ENCODE results near the gene RFT1. TPM values are rescaled to one million over a fixed set of nuclear protein-coding genes. Genes with fewer than 3 reads are reported as not detected.

The RFT1 gene
- polyA plus RNA-seq, 1 donor (not counting 4 experiments of a cell fraction or from before 2014, with no cell fraction given) = 34.4 TPM

DNA sequence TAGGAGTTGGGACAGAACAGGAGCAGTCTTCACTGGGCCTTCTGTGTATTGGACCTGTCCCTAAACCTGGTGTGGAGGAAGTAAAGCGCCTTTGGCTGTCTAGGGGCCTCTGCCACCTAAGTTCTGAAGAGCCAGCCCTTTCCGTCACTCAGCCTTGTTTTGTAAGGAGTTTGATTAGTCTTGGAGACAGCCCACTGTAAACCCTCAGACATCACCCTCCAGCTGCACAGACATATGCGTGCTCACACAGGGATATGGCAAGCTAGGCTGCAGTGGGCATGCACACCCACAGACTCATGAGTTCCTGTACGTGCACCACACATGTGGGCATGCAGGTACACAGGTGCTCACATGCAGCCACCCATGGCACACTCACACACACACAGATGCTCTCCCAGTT is 36.0 kb upstream of the RFT1 start:
- Histone ChIP-seq H2AFZ (ENCODE audit: control insufficient read depth, low read length) (no peak overlapping the region), H3K4me1 (ENCODE audit: control insufficient read depth, extremely low read depth, insufficient read depth, low read length) (peaks cover 19% of the 10 kb centered on the region), H3K79me2 (ENCODE audit: control insufficient read depth, insufficient read depth, low read length) (peaks cover 35% of the 10 kb centered on the region), H3K9me3 (ENCODE audit: control insufficient read depth, low read depth, low read length) (no peaks in the 10 kb centered on the region), H3K36me3 (ENCODE audit: control insufficient read depth in 2 of 2, extremely low read depth in 1 of 2, insufficient read depth in 2 of 2, low read length in 2 of 2) (no peaks in the 10 kb centered on the region), H3K9me1 (ENCODE audit: control insufficient read depth, extremely low read depth, insufficient read depth, low read length) (peaks cover 2% of the 10 kb centered on the region), H3K9ac (ENCODE audit: control insufficient read depth, extremely low read depth, insufficient read depth, low read length) (no peak overlapping the region), H4K20me1 (ENCODE audit: control insufficient read depth, extremely low read depth, insufficient read depth, low read length) (peaks cover 6% of the 10 kb centered on the region), H3K27ac (ENCODE audit: control insufficient read depth, insufficient read depth, low read length) (no peak overlapping the region), H3K4me3 (ENCODE audit: control insufficient read depth in 2 of 3, extremely low read depth in 1 of 3, insufficient read depth in 2 of 3, low read depth in 1 of 3, low read length in 3 of 3) (no peak overlapping the region), H3K27me3 (ENCODE audit: control insufficient read depth, extremely low read depth, insufficient read depth, low read length) (no peaks in the 10 kb centered on the region), H3K4me2 (ENCODE audit: control insufficient read depth, extremely low read depth, insufficient read depth, low read depth, low read length) (no peak overlapping the region)
- FAIRE-seq (no peak), DNase-seq (ENCODE audit: low read depth, low spot score) (no peak)
- TF ChIP-seq EZH2 (IDR thresholded peaks at IDR 0.05; ENCODE audit: low read length) = no peak
- TF ChIP-seq, protein P1, sequence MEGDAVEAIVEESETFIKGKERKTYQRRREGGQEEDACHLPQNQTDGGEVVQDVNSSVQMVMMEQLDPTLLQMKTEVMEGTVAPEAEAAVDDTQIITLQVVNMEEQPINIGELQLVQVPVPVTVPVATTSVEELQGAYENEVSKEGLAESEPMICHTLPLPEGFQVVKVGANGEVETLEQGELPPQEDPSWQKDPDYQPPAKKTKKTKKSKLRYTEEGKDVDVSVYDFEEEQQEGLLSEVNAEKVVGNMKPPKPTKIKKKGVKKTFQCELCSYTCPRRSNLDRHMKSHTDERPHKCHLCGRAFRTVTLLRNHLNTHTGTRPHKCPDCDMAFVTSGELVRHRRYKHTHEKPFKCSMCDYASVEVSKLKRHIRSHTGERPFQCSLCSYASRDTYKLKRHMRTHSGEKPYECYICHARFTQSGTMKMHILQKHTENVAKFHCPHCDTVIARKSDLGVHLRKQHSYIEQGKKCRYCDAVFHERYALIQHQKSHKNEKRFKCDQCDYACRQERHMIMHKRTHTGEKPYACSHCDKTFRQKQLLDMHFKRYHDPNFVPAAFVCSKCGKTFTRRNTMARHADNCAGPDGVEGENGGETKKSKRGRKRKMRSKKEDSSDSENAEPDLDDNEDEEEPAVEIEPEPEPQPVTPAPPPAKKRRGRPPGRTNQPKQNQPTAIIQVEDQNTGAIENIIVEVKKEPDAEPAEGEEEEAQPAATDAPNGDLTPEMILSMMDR (optimal IDR thresholded peaks at IDR 0.05 in 1 of 3, IDR thresholded peaks at IDR 0.05 in 1 of 3, conservative IDR thresholded peaks at IDR 0.05 in 1 of 3; ENCODE audit: extremely low read depth in 1 of 3, insufficient read depth in 2 of 3, low read length in 3 of 3) = no peak
- dilution Hi-C loops (cut with MboI; ENCODE audit: extremely low pct_ligation_motif_present, low sequenced_read_pairs) = no loop called here

DNA sequence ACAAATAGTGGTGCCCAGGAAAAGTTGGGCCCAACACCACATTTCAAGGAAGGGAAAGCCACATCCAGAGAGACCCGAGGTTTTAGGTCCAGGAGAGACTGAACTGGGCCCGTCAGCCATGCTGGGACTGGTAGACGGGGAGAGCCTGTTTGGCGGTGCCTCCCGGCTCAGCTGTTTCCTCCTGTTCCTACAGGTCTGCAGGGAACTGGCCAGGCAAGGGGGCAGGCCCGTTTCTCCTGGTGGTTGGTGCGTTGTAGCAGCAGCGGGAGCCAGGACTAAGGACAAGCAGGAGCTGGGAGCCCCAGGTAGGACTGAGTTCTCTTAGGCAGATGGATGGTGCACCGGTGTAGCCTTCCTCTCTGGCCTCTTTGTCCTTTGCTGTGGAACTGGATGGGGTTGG is 34.7 kb upstream of the RFT1 start:
- Histone ChIP-seq H3K79me2 (ENCODE audit: control insufficient read depth, insufficient read depth, low read length) (peaks cover 30% of the 10 kb centered on the region), H3K4me1 (ENCODE audit: control insufficient read depth, extremely low read depth, insufficient read depth, low read length) (peaks cover 19% of the 10 kb centered on the region), H3K27ac (ENCODE audit: control insufficient read depth, insufficient read depth, low read length) (no peak overlapping the region), H3K9ac (ENCODE audit: control insufficient read depth, extremely low read depth, insufficient read depth, low read length) (no peak overlapping the region), H4K20me1 (ENCODE audit: control insufficient read depth, extremely low read depth, insufficient read depth, low read length) (peaks cover 9% of the 10 kb centered on the region), H2AFZ (ENCODE audit: control insufficient read depth, low read length) (no peak overlapping the region), H3K4me3 (ENCODE audit: control insufficient read depth in 2 of 3, extremely low read depth in 1 of 3, insufficient read depth in 2 of 3, low read depth in 1 of 3, low read length in 3 of 3) (no peak overlapping the region), H3K36me3 (ENCODE audit: control insufficient read depth in 2 of 2, extremely low read depth in 1 of 2, insufficient read depth in 2 of 2, low read length in 2 of 2) (no peaks in the 10 kb centered on the region), H3K9me3 (ENCODE audit: control insufficient read depth, low read depth, low read length) (no peaks in the 10 kb centered on the region), H3K27me3 (ENCODE audit: control insufficient read depth, extremely low read depth, insufficient read depth, low read length) (peaks cover 4% of the 10 kb centered on the region), H3K9me1 (ENCODE audit: control insufficient read depth, extremely low read depth, insufficient read depth, low read length) (peaks cover 2% of the 10 kb centered on the region), H3K4me2 (ENCODE audit: control insufficient read depth, extremely low read depth, insufficient read depth, low read depth, low read length) (peak overlapping the region; percentile 2)
- no peak for TF ChIP-seq EZH2 (IDR thresholded peaks at IDR 0.05; ENCODE audit: low read length)
- TF ChIP-seq, protein P1 (optimal IDR thresholded peaks at IDR 0.05 in 1 of 3, IDR thresholded peaks at IDR 0.05 in 1 of 3, conservative IDR thresholded peaks at IDR 0.05 in 1 of 3; ENCODE audit: extremely low read depth in 1 of 3, insufficient read depth in 2 of 3, low read length in 3 of 3) = no peak
- dilution Hi-C loops (cut with MboI; ENCODE audit: extremely low pct_ligation_motif_present, low sequenced_read_pairs) = no loop called here
- DNase-seq (ENCODE audit: low read depth, low spot score) (no peak), FAIRE-seq (no peak)

All from keratinocyte (primary cell).